Fibroblast of the conjunctiva (primary cell): ENCODE measurements around the gene OPN3.

ENCODE experiments used
- DNase-seq: peaks from one replicate; pipeline ENCODE4 v3.0.0-alpha.2; 2010; ENCODE audit warnings: low read depth

Gene OPN3

DNA sequence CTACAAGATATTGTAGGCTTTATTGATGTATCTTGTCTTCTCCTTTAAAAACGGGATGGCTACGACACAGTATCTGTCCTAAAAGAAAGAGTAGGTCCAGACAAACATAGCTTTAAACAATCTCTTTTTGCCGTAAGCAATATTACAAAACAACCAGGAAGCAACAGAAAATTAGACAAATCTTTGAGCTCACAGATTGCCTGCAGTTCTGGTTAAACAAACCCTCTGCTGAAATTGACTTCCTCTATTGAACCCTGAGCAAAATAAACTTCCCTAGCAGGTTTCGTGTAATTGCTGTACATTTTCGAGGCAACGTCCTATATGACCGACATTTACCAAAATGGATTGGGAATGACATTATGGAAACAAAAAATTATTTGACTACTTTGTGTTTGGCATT, 50.6 kb downstream of the OPN3 start:
- no peak for DNase-seq

DNA sequence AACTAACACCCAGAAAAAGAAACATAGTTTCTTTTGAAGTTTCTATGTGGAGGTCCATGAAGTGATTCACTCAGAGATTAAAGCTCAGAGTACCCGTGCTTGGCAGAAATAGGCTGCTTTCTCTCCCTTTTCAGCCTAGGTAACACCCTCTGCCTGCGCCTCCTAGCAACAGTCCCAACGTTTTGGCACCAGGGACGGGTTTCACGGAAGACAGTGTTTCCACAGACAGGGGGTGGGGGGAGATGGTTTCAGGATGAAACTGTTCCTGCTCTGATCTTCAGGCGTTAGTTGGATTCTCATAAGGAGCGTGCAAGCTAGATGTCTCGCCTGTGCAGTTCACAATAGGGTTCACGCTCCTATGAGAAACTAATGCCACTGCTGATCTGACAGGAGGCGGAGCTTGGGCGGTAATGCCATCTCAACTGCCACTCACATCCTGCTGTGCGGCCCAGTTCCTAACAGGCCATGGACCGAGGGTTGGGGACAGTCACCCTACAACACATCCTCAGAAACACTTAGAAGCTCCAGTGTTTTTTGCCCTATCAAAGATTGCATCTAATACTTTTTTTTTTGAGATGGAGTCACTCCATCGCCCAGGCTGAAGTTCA, 53.2 kb downstream of the OPN3 start:
- DNase-seq: no peak

DNA sequence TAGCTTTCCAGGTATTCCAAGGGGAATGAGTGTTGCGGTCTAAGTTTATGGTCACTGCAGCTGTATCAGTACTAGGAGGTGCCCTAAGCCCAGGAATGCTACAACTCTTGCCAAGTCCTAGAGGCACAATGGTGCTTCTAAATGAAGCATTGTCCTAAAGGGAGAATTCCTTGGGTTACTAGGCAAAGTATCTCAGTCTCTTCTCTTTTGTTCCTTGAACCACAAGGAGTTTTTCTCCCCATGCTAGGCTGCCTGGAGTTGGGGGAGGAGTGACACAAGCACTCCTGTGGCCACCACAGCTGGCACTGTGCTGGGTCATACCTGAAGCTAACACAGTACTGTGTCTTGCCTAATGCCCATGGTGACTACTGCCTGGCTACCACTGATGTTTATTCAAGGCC, 57.2 kb downstream of the OPN3 start:
- DNase-seq: no peak

DNA sequence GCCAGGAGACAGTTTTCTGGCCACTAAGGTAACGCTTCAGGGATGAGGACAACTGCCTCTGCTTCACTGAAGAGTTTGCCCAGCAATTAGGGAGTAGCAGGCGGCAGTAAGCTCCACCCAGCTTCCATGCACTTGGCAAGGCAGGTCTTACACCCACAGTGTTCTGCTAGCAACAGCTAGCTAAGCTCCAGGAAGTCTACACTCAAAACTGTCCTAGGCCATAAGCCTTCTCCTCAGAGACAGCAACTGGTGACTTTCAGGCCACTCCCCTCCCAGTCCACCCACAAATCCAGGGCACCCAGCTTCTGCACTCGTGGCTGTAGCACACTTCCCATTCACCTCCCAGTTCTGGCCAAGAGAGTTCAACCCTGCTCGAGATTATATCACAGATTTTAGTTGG, 60.7 kb downstream of the OPN3 start:
- no peak for DNase-seq

DNA sequence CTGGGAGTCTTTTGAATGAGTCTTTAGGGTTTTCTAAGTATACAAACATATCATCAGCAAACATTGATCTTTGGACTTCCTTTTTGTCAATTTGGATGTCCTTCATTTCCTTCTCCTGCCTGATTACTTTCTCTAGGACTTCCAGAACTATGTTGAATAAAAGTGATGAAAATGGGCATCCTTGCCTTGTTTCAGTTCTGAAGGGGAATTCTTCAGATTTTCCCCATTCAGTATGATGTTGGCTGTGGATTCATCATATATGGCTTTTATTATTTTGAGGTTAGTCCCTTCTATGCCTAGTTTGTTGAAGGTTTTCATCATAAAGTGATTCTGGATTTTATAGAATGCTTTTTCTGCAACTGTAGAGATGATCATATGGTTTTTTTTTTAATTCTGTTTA, 66.0 kb downstream of the OPN3 start:
- no peak for DNase-seq

DNA sequence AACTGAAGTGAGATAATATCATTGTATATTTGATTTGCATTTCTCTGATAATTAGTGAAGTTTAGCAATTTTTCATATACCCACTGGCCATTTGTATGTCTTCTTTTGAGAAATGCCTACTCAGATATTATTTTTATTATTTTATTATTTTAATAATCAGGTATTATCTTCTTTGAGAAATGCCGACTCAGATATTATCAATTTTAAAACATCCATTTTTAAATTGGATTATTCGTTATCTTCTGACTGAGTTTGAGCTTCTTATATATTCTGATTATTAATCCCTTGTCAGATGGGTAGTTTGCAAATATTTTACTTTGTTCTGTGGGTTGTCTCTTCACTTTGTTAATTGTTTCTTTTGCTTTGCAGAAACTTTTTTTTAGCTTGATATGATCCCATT, 70.3 kb downstream of the OPN3 start:
- DNase-seq: no peak

DNA sequence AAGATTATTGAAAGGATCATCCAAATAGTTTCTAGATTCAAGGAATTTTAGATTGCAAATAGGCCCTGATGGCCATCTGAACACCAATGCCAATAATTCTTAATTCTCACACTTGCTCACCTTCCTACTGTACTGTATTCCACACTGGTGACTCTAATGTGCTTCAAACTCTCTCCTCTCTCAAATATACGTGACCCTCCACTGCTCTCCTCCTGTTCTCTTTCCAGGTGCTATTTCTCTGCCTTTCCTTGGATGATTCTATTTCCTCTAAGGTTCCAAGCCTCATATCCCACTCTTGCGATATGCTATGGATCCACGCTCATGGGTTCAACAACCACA, 79.4 kb downstream of the OPN3 start:
- no peak for DNase-seq

DNA sequence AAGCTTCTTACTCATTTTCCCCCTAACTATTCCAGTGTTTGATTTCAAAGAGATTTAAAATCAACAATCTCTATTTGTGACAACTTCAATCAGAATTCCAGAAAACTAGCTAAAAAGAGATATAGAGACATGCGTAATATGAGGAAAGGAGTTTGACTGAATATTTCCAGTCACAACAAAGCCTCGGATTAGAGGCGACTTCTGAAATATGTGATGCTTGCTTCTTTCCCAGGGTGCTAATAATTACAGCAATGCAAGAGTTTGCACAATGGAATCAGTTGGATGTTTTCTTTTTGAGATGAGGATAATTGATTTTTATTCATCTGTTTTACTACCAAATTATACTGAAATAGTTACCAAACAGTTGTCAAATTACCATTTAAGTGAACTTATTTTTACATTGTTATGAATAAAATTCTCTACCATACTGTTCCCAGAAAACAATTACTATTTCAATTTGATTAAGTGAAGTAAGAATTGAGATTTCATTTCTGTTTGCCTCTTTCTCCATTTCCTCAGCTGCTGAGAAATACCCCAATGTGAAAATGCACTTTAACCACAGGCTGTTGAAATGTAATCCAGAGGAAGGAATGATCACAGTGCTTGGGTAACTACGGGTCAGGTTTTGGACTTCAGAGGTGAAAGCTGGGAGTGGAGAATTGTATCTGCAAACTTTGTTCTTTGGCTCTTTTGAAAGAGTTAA, 79.9 kb downstream of the OPN3 start:
- no peak for DNase-seq

DNA sequence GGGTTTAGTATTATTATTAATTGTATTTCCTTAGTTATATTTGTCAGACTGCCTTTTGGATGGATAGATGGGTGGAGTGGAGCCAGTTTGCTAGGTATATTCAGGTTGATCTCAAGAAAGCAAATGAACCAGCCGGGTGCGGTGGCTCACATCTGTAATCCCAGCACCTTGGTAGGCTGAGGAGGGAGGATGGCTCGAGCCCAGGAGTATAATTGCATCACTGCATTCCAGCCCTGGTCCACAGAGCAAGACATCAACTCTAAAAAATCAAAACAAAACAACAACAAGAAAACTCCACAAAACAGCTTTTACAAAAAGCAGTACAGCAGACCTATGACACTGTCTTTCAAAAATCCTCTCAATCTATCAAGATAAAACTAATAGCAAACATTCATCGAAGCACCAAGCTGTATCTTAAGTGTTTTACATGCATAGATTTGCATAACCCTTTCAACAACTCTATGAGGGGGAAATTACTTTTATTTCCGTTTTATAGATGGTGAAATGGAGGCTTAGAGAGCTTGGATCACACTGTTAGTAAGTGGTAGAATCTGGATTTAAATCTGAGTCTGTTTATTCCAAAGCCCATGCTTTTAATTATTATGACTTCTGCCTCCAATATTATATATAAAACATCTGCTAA, 82.5 kb downstream of the OPN3 start:
- no peak for DNase-seq

DNA sequence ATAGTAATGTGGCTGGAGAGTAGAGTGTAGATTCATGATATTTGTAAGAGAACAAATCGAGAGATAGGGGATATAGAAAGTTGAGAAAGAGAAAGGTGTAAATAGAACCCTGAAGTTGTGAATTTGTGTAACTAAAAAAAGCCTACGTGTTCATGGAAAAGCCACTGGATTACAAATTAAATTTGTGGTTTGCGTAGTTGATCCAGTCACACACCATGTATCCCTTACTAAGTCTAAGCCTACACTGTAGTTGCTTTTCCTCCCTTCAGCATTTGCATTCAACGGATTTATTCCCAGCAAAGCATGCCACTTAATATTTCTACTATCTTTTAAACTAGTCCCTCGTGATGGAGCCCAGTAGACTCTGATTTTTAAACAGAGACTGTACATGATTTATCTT, 83.1 kb downstream of the OPN3 start:
- no peak for DNase-seq

DNA sequence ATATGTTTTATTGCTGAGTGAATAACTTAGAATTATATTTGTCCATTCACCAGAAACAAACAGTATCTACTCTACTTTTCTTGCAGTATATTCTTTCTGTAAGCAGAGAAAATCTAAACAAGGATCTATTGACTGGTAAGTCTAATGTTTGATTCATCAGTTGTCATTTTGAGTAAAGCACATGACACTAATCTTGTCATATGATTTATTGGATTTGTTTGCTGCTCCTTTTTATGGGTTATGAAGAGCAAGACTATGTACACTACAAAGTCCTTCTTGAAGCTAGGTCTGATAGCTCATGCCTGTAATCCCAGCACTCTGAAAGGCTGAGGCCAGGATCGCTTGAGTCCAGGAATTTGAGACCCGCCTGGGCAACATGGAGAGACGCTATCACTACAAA, 84.6 kb downstream of the OPN3 start:
- DNase-seq: no peak

DNA sequence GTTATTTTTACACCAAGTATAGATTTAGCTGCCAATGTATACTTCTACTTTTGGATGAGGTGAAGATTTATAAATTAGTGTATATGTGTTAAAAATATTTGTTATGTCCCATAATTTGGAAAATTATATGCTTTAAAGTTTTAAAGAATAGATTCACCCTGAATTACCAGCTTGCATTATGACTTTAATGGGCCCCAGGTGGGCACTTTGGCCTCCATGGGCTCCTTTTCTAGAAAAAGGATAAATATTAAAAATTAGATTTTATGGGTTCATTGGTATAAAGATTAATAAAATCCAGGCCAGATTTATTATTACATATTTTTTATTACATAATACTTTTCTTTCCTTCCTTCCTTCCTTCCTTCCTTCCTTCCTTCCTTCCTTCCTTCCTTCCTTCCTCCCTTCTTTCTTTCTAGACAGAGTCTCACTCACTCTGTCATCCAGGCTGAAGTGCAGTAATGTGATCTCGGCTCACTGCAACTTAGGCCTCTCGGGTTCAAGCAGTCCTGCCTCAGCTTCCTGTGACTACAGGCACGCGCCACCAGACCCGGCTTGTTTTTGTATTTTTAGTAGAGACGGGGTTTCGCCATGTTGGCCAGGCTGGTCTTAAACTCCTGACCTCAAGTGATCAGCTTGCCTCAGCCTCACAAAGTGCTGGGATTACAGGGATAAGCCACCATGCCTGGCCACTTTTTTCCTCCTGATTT, 86.1 kb downstream of the OPN3 start:
- DNase-seq: no peak

DNA sequence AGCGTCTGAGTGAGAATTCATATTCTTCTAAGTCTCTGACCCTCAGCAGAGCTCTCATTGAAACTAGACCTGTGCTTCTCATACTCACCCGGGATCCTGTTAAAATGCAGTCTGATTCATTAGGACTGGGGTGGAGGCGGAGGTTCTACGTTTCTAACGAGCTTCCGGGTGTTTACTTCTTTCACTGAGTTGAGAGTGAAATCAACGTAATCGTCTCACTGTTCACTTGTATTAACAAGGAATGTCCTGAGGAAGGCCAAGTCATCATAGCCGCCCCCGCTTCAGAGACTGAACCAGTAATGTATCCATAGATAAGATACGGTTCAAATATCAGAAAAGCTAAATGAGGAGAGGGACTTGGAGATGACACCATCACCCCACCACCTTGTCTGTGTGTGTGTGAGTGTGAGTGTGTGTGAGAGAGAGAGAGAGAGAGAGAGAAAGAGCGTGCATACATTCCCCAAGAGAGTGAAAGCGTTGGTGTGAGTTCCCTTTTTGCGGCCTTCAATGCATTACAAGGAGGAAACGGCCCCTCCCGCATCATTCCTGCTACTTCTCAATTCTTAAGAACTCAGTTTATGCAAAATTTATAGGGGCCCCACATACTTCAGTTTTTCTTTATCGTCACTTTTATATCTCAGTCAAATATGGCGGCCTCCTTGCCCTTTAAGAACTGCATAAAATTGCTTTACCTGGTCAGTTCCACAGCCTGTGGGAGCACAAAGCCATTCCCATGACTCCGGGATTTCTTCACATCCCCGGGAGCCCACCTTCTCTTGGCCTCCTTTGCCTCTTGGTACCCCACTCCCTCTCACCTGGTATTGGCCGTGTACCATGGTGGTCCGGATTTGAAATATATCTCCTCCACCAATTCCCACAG, 88.2 kb downstream of the OPN3 start:
- no peak for DNase-seq

DNA sequence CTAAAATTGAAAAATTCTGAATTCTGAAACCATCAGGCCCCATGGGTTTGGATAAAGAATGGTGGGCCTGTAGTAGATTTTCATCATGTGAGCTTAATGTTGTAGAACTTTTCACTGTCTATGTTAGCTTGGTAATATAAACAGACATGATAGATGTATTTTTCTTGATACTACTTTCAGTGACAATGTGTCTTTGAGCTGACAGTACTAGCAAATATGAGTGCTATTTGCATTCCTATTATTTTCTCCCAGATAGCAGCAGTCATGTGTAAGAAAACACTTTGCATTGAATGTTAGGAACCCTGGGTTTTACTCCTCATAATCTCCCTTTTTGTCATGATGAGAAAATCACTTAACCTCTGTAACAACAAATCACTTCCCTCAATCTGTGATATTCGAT, 89.9 kb downstream of the OPN3 start:
- DNase-seq: no peak

DNA sequence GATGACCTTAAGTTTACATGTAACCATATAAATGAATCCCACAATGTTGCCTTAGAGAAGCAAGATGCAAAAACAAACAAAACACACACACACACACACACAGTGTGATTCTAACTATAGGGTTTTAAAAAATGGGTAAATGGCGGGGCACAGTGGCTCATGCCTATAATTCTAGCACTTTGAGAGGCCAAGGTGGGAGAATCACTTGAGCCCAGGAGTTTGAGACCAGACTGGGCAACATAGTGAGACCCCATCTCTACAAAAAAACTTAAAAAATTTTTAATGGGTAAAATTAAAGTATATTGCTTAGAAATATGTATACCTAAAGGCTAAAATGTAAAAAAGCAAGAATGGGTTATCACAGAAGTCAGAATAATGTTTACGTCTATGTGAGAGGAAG, 92.2 kb downstream of the OPN3 start:
- no peak for DNase-seq
